Thyroid gland (tissue), 4 donors: Measurements from ENCODE around the gene OPN1SW. TPM values are rescaled to one million over a fixed set of nuclear protein-coding genes. Genes with fewer than 3 reads are reported as not detected.

Experiments used
- DNase-seq, 2 donors: peaks; one replicate each; pipeline ENCODE4 v3.0.0-alpha.2; 2019
- H3K27ac ChIP-seq, 3 donors: fragments of 200-600 bp; sonication (generic); 1 replicate in 2 of 3; 2 replicates in 1 of 3; pipeline ENCODE4 v1.5.1; 2016 to 2019; ENCODE audit warnings: mild to moderate bottlenecking in 1 of 3, moderate library complexity in 1 of 3
- H3K27me3 ChIP-seq: fragments of 200-600 bp; sonication (generic); one replicate; pipeline ENCODE4 v1.5.1; 2019
- H3K36me3 ChIP-seq, 2 donors: fragments of 200-600 bp; sonication (generic); one replicate each; pipeline ENCODE4 v1.5.1; 2016 to 2019
- H3K4me1 ChIP-seq, 2 donors: fragments of 200-600 bp; sonication (generic); one replicate each; pipeline ENCODE4 v1.5.1; 2017 to 2019
- H3K4me3 ChIP-seq, 3 donors: fragments of 200-600 bp; sonication (generic); replicated peaks in 1 of 3; 1 replicate in 2 of 3; 2 replicates in 1 of 3; pipeline ENCODE4 v1.5.1; 2016; ENCODE audit warnings: mild to moderate bottlenecking in 1 of 3
- H3K9me3 ChIP-seq: fragments of 200-600 bp; sonication (generic); one replicate; pipeline ENCODE4 v1.5.1; 2017
- POLR2A ChIP-seq, 2 donors: fragments of 450-650 bp; IDR thresholded peaks; one replicate each; pipeline ENCODE4 v1.6.1; 2017; ENCODE audit warnings: antibody characterized with exemption in 2 of 2, mild to moderate bottlenecking in 2 of 2, moderate library complexity in 1 of 2
- WGBS, 2 donors: methylation state at CpG; one replicate each; pipeline ENCODE4 v1.1.5; 2017; 5-methylcytosine and 5-hydroxymethylcytosine counted together
- intact Hi-C: fragments of 100-400 bp; cut with DNase I; formaldehyde crosslinking; loops from one replicate; pipeline ENCODE4 v1.15.1; 2023
- total RNA-seq, 4 donors: library from RNA; depleted of rRNA; stranded (reverse); fragments of >200 nt; gene quantifications; one replicate each; pipeline ENCODE4 v1.2.3, GENCODE V29; 2016
- TF ChIP-seq, protein P1 (sequence below), 6 experiments: fragments of 200-600 bp in 3 of 6; fragments of 450-650 bp in 3 of 6; sonication (generic) in 3 of 6; IDR thresholded peaks; one replicate each; pipeline ENCODE4 v1.5.1; 2016 to 2019; ENCODE audit warnings: antibody characterized with exemption in 6 of 6, mild to moderate bottlenecking in 2 of 6, inconsistent platforms in 1 of 6, moderate library complexity in 1 of 6

The OPN1SW gene
- total RNA-seq, 4 donors from 2014 or later: not detected

DNA sequence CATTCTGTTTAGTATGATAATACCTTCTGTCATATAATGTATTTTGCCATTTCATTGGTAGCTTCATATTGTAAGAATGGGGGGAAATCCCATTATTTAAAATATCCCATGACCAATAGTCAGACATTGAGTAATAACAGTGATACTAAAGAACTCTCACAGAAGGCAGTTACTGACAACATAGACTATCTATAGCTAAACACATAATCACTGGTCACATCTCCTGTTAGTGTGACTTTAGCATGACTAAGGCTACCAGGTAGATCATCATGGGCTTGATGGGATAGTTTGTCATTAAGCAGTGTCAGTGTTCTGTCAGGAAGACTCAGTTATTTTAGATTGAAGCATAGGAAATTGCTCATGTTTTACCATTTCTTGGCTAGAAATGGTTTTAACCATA is 16.4 kb downstream of the OPN1SW start:
- H3K4me3 ChIP-seq: no peak overlapping the region
- H3K36me3 ChIP-seq: peaks cover 20 to 25% of the 10 kb centered on the region in 2 donors
- TF ChIP-seq, protein P1, sequence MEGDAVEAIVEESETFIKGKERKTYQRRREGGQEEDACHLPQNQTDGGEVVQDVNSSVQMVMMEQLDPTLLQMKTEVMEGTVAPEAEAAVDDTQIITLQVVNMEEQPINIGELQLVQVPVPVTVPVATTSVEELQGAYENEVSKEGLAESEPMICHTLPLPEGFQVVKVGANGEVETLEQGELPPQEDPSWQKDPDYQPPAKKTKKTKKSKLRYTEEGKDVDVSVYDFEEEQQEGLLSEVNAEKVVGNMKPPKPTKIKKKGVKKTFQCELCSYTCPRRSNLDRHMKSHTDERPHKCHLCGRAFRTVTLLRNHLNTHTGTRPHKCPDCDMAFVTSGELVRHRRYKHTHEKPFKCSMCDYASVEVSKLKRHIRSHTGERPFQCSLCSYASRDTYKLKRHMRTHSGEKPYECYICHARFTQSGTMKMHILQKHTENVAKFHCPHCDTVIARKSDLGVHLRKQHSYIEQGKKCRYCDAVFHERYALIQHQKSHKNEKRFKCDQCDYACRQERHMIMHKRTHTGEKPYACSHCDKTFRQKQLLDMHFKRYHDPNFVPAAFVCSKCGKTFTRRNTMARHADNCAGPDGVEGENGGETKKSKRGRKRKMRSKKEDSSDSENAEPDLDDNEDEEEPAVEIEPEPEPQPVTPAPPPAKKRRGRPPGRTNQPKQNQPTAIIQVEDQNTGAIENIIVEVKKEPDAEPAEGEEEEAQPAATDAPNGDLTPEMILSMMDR (IDR thresholded peaks at IDR 0.05): no peak
- no peak for TF ChIP-seq POLR2A (IDR thresholded peaks at IDR 0.05)

DNA sequence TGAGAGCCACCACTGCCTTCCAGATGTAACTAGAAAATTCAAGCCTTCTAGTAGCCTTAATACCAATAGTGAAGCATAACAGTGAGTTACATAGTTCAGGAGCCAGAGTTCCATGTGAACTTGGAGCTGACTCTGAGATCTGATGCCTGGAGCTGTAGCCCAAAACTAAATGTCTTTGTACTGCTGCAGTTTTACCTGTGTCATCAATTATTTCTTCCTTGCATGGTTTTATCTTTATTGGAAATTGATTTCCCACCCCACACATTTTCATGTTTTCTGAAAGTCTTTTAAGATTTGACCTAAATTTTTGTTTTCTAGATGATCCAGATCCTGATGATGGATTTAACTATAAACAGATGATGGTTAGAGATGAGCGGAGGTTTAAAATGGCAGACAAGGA is 17.0 kb downstream of the OPN1SW start:
- DNase-seq: no peak
- intact Hi-C loops: no loop called here
- peaks cover 20 to 26% of the 10 kb centered on the region in 2 donors for H3K36me3 ChIP-seq
- H3K9me3 ChIP-seq: no peaks in the 10 kb centered on the region
- TF ChIP-seq, protein P1 (IDR thresholded peaks at IDR 0.05): no peak
- TF ChIP-seq POLR2A (IDR thresholded peaks at IDR 0.05): no peak
- H3K27me3 ChIP-seq: no peaks in the 10 kb centered on the region
- whole genome bisulfite sequencing, 2 donors: 98% methylated on average over 1 of the region's 1 CpG
- H3K27ac ChIP-seq: no peak overlapping the region
- H3K4me1 ChIP-seq: peaks cover 23 to 25% of the 10 kb centered on the region in 2 donors
- H3K4me3 ChIP-seq: no peak overlapping the region

More for the DNA sequence above, 16.4 kb downstream of the OPN1SW start:
- no peak for DNase-seq
- Histone ChIP-seq H3K27ac (no peak overlapping the region), H3K9me3 (no peaks in the 10 kb centered on the region), H3K4me1 (peaks cover 29 to 31% of the 10 kb centered on the region in 2 donors), H3K27me3 (no peaks in the 10 kb centered on the region)
- intact Hi-C loops: no loop called here

DNA sequence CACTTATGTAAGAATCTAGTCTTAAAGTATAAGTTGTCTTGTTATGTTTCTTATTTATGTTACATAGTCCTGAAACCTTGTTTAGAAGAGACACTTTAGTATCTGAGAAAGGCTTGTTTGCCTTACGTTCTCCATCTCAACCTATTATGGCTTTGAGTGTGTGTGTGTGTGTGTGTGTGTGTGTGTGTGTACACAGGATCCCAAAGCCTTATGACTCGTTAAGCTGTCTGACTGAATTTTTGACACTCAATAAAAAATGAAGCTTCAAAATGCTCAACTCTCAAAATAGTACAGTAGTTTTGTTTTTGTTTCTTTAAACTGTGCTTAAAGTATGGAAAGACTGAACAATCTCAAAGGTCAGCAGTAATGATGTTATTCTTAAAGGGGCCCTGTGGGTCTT is 18.4 kb downstream of the OPN1SW start:
- DNase-seq: no peak
- intact Hi-C loops: no loop called here
- Histone ChIP-seq H3K4me3 (no peak overlapping the region), H3K4me1 (peaks cover 17 to 21% of the 10 kb centered on the region in 2 donors), H3K36me3 (peaks cover 20 to 26% of the 10 kb centered on the region in 2 donors), H3K27ac (no peak overlapping the region), H3K27me3 (no peaks in the 10 kb centered on the region), H3K9me3 (no peaks in the 10 kb centered on the region)
- WGBS, 2 donors: 62 to 76% methylated on average over 2 of the region's 2 CpGs
- TF ChIP-seq, protein P1 (IDR thresholded peaks at IDR 0.05): no peak

DNA sequence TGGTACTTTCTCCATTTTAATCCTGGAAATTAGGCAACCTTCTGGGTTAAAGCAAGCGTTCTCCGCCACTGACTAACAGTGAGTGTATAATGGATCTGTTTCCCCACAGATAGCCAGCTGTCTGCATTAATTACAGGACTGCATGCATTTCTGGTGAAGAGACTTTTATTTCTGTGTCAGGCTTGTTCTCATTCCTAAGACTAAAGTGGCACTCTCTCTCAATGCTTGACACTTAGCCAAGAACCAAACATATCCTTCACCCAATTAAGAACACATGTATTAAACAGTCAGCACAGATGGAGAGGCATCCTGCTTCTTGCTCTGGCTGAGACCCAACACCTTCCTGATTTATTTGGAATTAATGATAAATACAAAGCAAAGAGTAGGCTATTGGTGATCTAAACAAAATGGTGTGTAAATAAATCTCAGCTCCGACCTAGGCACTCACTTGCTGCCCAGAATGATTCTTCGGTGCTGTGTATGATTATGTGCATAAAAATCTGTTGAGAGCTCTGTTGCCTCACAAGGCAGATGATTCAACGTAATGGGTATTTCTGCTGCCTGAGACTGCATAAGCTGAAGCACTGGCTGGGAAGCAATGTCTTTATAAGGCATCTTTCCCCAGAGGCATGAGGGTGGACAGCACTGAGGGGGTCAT is 19.6 kb downstream of the OPN1SW start:
- TF ChIP-seq, protein P1 (IDR thresholded peaks at IDR 0.05): no peak
- no peak for TF ChIP-seq POLR2A (IDR thresholded peaks at IDR 0.05)
- Histone ChIP-seq H3K4me3 (no peak overlapping the region), H3K27ac (peak overlapping the region in 1 of 3 donors; percentile 15), H3K27me3 (no peaks in the 10 kb centered on the region), H3K4me1 (peaks cover 17 to 21% of the 10 kb centered on the region in 2 donors), H3K9me3 (no peaks in the 10 kb centered on the region), H3K36me3 (peaks cover 20 to 26% of the 10 kb centered on the region in 2 donors)
- DNase-seq: no peak
- WGBS, 2 donors: 83 to 90% methylated on average over 5 of the region's 5 CpGs
- intact Hi-C loops: no loop called here

DNA sequence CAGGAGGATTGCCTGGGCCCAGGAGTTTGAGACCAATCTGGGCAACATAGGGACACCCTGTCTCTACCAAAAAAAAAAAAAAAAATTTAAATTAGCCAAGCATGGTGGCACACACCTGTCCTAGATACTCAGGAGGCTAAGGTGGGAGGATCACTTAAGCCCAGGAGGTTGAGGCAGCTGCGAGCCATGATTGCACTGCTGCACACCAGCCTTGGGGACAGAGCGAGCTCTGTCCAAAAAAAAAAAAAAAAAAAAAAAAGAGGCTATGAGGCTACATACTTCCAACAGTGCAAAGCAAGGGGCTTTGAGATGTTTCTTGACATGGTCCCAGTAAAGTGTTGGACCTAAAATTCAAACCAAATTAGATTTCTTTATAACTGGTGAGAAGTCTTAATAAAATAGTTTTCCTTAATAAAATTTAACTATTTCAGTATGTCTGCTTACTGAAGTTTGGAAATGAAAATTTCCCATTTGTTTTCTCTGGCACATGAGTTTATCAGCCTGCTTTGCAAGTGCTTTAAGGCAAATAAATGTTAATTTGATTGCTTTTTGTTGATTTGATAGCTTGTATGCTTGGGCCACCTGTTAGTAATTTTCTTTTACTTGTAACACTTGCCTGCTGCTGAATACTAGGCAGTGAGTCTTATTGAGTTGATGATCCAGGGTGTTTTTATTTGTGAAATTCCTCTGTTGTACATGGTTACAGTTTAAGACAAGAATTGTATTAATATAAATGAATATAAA is 20.3 kb downstream of the OPN1SW start:
- no peaks in the 10 kb centered on the region for H3K9me3 ChIP-seq
- peak overlapping the region in 1 of 3 donors; percentile 15 for H3K27ac ChIP-seq
- H3K4me1 ChIP-seq: peaks cover 17 to 21% of the 10 kb centered on the region in 2 donors
- 95 to 100% methylated on average over 2 of the region's 2 CpGs for WGBS, 2 donors
- intact Hi-C loops: no loop called here
- DNase-seq: no peak
- H3K36me3 ChIP-seq: peaks cover 17 to 21% of the 10 kb centered on the region in 2 donors
- H3K4me3 ChIP-seq: no peak overlapping the region
- no peaks in the 10 kb centered on the region for H3K27me3 ChIP-seq
- TF ChIP-seq POLR2A (IDR thresholded peaks at IDR 0.05): no peak
- TF ChIP-seq, protein P1 (IDR thresholded peaks at IDR 0.05): no peak
